Motor neuron (in vitro differentiated cells): Measurements from ENCODE around the gene TADA1. TPM values are rescaled to one million over a fixed set of nuclear protein-coding genes. Genes with fewer than 3 reads are reported as not detected.
A peak's percentile ranks its signal among the peaks of the same experiment; 100 is the strongest.

Source experiments
- ATAC-seq, 8 experiments: fragments of 200-7000 bp; cut with Tn5 transposase; replicated peaks in 6 of 8; 2 replicates each; pipeline ENCODE4 v1.8.0; 2021; ENCODE audit warnings: mild to moderate bottlenecking in 8 of 8, moderate library complexity in 8 of 8
- H3K27ac ChIP-seq, 2 donors: fragments of 250-450 bp; sonication (Bioruptor Pico); 2 replicates each; pipeline ENCODE4 v1.9.0; 2021; ENCODE audit warnings: antibody characterized with exemption in 2 of 2, mild to moderate bottlenecking in 2 of 2, moderate library complexity in 1 of 2
- H3K4me1 ChIP-seq, 2 donors: fragments of 250-450 bp; sonication (Bioruptor Pico); replicated peaks in 1 of 2; 2 replicates each; pipeline ENCODE4 v1.6.1; 2021; ENCODE audit warnings: antibody characterized with exemption in 2 of 2, mild to moderate bottlenecking in 2 of 2, moderate library complexity in 1 of 2
- H3K4me3 ChIP-seq, 5 donors: fragments of 250-450 bp; sonication (Bioruptor Pico); 2 replicates each; pipeline ENCODE4 v1.9.0; 2021; ENCODE audit warnings: antibody characterized with exemption in 5 of 5, mild to moderate bottlenecking in 5 of 5, moderate library complexity in 4 of 5
- WGBS, 10 experiments: fragments of 450-650 bp; shearing (Covaris generic); methylation state at CpG; one replicate each; pipeline ENCODE4 v1.0.0; 2022; 5-methylcytosine and 5-hydroxymethylcytosine counted together
- in situ Hi-C, 9 experiments: fragments of 400-800 bp; cut with MboI; loops; one replicate each; pipeline ENCODE4 v1.15.0; 2021; ENCODE audit warnings: low sequenced_read_pairs in 9 of 9, low pct_unique_long_range_greater_than_20kb in 2 of 9; ENCODE audit not compliant: unreplicated experiment in 9 of 9
- total RNA-seq, 8 experiments: library from RNA; unstranded; fragments of 300-600 nt; gene quantifications; 2 replicates each; pipeline versions ENCODE4 v1.2.3 to v1.2.4, GENCODE V29; 2022

Gene TADA1
- total RNA-seq, 8 experiments from 2014 or later, result 16.1 to 91.7 (median 44.2) TPM

DNA sequence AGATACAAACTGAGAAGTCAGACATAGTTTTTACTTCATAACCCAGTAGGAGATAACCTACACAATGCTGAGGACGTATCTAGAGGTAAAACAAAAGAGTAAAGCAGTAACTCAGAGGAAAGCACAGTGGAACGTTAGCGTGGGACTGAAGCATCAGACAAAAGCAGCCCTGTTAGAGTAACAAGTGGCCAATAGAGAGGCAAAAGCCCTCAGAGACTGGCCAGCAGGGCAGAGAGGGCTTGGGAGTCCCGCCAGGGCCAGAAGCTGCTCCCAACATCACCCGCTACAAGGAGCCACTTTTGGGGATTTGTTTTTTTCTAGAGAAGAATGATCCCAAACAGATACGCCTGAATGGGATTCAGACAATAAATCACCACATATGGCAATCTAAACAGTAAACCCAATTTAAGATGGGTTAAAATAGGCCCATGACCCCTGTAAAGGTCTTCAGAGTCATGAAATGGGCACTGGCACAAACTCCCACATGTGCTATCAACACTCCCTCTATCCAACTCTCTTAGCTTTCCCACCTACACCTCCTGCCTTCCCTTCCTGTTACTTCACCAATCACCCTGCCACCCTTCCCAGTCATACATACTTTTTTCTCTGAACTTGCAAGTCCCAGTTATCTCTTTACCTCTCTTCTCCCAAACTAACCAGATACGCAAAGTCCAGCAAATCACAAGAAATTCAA, 17.2 kb downstream of the TADA1 start:
- Histone ChIP-seq H3K4me1 (no peaks in the 10 kb centered on the region), H3K27ac (no peak overlapping the region), H3K4me3 (no peak overlapping the region)
- ATAC-seq, result peak in 1 of 8 experiments; percentile 37
- in situ Hi-C loops, result no loop called here
- WGBS, 10 experiments, result 61 to 94% (median 78%) methylated on average over 2 to 7 of the region's 7 CpGs

DNA sequence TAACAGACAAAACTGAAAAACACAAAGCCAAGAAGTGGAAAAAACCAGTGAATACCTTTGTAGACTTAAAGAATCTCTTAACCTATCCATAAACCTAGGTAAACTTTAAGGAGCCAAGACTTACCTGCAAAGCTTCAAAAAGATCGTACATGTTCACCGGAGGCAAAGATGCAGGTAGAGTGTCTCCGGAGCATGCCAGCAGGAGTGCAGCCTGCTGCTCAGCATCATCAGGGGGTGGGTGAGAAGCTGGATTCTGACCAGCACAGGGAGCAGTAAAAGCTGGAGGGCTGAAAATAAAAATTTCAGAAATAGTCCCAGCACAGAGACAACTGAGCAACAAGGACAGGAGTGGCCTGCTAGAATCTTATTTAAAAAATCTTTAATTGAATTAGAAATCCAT, 18.1 kb downstream of the TADA1 start:
- WGBS, 10 experiments, result 82 to 100% (median 95%) methylated on average over 1 to 3 of the region's 3 CpGs
- ATAC-seq, result peak in 1 of 8 experiments; percentile 16
- Histone ChIP-seq H3K4me1 (no peaks in the 10 kb centered on the region), H3K4me3 (no peak overlapping the region), H3K27ac (no peak overlapping the region)
- in situ Hi-C loops, result no loop called here

DNA sequence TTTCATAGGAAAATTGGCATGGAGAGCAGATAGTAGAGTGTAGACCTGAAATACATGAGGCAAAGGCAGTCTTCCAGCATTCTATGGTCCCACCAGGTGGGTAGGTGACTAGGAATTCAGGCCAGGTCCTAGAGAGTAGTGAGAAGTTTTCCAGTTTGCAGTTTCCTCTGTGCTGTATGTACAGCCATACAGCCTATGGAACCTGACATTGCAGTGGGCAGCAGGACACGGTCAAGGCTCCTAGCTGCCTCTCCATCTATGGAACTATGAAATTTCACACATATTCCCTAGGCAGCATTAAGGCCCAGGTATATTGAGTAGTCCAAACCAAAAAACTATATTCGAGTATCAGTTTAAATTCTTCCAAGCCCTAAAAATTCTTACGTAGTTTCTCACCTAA, 20.5 kb downstream of the TADA1 start:
- H3K4me1 ChIP-seq, result no peaks in the 10 kb centered on the region
- no peak overlapping the region for H3K4me3 ChIP-seq
- in situ Hi-C loops, result no loop called here
- ATAC-seq, result no peak
- H3K27ac ChIP-seq, result no peak overlapping the region
- WGBS, 10 experiments, result 75 to 100% (median 94%) methylated on average over 2 to 3 of the region's 3 CpGs; no CpG with 5 or more reads in 3 of the 10 experiments

DNA sequence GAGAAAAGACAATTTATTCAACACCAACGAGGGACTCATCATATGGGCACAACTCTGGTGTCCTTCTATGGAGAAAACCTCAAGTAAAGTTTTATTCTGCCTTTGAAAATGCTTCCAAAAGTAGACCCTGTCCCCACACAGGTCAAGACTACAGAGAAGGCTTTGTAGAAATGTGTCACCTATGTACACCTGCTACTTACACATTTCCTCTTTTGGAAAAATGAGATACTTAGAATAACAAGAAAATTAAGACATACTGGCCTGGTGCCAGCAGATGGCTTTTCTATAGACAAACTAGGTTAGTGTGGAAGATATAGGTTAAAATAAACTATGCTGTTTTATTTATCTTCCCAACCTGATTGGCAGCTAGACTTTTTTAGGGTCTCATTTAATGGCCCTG, 23.1 kb downstream of the TADA1 start:
- no peak for ATAC-seq
- H3K4me1 ChIP-seq, result no peaks in the 10 kb centered on the region
- WGBS, 10 experiments, result 0 to 86% (median 10%) methylated on average over 1 of the region's 1 CpG; no CpG with 5 or more reads in 5 of the 10 experiments
- H3K27ac ChIP-seq, result no peak overlapping the region
- H3K4me3 ChIP-seq, result no peak overlapping the region
- in situ Hi-C loops, result no loop called here

DNA sequence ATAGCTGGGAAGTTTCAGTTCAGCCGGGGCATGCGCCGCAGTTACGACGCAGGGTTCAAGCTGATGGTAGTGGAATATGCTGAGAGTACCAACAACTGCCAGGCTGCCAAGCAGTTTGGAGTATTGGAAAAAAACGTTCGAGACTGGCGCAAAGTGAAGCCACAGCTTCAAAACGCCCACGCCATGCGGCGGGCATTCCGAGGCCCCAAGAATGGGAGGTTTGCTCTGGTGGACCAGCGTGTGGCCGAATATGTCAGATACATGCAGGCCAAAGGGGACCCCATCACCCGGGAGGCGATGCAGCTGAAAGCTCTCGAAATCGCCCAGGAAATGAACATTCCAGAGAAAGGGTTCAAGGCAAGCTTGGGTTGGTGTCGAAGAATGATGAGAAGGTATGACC, 26.9 kb downstream of the TADA1 start:
- no peak overlapping the region for H3K27ac ChIP-seq
- H3K4me3 ChIP-seq, result no peak overlapping the region
- in situ Hi-C loops, result no loop called here
- WGBS, 10 experiments, result 77 to 100% (median 97%) methylated on average over 1 to 20 of the region's 20 CpGs
- ATAC-seq, result no peak
- no peaks in the 10 kb centered on the region for H3K4me1 ChIP-seq

DNA sequence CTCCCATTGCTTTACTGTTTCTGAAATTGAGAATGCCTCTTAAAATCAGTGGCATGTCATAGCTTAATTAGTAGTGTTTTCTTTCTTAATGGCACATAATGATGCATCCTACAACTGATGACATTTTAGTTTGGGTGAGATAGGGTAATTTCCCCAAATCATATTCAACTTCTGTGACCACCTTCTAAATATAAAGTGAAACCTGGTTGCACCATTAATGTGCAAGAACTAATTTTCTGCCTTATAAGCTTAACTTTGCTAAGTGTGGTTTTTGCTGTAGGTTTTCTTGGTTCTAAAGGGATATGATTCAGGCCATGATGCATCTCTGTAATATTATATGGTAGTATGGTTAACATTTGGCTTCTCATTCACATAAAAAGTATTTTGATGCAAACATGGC, 27.9 kb downstream of the TADA1 start:
- in situ Hi-C loops, result no loop called here
- Histone ChIP-seq H3K27ac (no peak overlapping the region), H3K4me3 (no peak overlapping the region), H3K4me1 (no peaks in the 10 kb centered on the region)
- no peak for ATAC-seq

DNA sequence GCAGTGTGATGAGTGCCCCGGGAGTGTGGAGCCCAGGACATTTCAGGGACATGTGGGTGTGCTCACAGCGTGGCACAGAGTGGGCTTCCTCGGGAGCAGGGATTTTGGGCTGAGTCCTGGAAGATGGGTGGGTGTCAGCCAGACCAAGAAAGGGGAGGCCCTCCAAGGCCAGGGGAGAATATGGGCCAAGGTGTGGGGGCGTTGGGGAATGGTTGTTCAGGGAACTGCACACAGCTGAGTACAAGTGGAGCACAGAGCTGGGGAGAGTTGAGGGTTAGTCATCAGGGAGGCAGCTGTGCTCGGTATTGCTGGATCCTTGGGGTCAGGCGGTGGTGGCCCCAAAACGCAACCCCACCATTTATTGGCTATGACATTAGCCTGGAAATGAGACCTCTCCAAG, 31.3 kb downstream of the TADA1 start:
- Histone ChIP-seq H3K4me1 (peaks cover 11 to 12% of the 10 kb centered on the region in 2 donors), H3K27ac (no peak overlapping the region), H3K4me3 (no peak overlapping the region)
- no peak for ATAC-seq
- WGBS, 10 experiments, result 40 to 87% (median 77%) methylated on average over 1 to 7 of the region's 7 CpGs; no CpG with 5 or more reads in 2 of the 10 experiments
- in situ Hi-C loops, result no loop called here

DNA sequence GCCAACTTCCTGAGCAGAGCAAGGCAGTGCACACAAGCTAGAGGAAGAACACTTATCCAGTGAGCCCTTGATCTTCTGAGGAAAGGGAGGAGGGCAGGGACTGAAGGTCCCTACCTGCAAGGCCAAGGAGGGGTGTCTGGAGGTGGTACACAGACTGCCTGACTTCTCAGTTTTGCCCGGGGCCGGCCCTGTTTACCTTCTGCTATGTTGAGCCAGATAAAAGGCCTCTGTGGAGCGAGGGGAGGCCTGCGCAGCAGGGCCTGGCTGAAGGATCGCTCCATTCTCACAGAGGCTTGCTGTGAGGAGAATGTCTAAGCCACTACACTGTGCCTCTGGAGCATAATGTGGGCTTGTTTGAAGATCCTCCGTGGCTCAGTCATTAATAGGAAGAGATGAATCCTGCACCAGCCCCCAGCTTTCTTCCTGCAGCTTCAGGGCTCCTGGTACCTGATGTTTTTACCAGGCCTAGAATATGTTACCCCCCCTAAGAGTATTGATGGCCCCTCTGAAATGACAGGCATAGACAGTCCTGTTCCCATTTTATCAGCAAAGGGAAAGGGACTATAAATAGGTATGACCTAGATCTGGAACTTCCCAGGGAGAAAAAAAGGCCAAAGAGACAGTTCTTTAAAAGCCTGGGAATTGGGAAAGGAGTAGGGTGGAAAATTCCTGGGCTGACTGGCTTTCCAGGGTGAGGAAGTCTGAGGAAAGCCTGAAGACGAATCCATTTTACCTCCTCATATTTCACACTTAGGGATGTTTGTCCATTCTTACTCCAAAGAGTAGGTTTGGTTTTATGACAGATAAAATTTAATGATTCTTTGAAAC, 32.1 kb downstream of the TADA1 start:
- Histone ChIP-seq H3K4me1 (peaks cover 11 to 12% of the 10 kb centered on the region in 2 donors), H3K27ac (no peak overlapping the region), H3K4me3 (no peak overlapping the region)
- in situ Hi-C loops, result no loop called here
- ATAC-seq, result no peak
- WGBS, 10 experiments, result 81 to 100% (median 100%) methylated on average over 1 to 6 of the region's 7 CpGs; no CpG with 5 or more reads in 3 of the 10 experiments

DNA sequence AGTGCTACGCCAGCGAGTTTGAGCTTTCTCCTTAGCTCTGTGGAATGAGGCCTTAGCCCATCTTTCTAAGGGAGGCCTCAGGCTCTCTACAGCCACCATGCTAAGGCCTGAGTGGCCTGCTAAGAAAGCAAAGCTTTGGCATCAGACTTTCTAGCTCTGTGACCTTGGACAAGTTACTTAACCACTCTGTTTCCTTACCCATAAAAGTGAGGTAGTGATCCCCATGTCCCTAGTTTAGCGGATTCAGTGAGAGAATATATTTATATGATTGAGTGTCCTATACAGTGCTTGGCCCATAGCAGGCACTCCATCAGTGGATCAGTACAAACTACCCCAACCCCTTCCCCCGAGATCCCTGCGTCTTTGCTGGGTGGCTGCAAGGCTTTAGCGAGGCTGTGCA, 32.7 kb downstream of the TADA1 start:
- peaks cover 14% of the 10 kb centered on the region in 2 donors for H3K4me1 ChIP-seq
- in situ Hi-C loops, result no loop called here
- 50 to 100% (median 96%) methylated on average over 1 to 6 of the region's 6 CpGs; no CpG with 5 or more reads in 2 of the 10 experiments for WGBS, 10 experiments
- H3K4me3 ChIP-seq, result no peak overlapping the region
- no peak overlapping the region for H3K27ac ChIP-seq
- no peak for ATAC-seq

DNA sequence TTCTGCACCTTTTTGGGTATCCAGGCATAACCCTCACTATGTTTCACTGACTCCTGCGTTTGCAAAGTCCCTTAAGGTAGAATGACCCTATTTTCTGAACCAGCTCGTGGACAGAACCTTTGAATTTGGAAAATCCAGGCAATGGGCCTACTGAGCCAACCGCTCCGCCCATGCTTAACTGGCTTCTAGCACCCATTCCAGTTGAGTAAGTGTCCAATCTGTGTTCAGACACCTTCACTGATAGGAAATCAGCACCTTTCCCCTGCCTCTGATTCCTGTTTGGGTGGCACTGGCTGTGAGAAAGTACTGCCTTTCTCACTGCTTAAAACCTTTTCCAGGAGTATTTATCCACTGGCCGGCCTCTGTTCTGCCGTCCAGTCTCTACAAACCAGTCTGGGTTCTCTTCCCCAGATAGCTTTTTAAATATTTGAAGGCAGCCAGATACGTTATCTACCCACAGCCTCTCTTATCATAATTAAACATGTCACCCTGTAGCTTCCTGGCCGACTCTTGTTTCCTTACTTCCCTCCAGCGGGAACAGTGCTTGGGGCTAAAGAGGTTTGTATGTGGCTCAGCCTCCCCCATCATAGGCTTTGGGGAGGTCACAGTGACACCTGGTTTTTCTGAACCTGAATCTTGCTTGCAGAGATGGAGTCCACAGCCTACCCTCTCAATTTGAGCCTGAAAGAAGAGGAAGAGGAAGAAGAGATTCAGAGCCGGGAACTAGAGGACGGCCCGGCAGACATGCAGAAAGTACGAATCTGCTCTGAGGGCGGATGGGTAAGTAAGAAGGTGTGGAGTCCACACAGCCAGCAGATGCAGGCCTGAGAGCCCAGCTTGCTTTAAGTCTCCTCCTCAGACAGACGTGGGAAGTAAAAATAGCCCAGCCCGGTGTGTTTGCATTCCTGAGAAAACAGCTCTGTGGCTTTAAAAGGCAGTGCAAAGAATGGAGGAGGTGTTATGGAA, 35.5 kb downstream of the TADA1 start:
- Histone ChIP-seq H3K27ac (peak overlapping the region; percentile 86 to 92), H3K4me3 (peak overlapping the region; percentile 49 to 71 (median 62)), H3K4me1 (peaks cover 19 to 20% of the 10 kb centered on the region in 2 donors)
- ATAC-seq, result no peak
- in situ Hi-C loops, result no loop called here
- 30 to 88% (median 68%) methylated on average over 2 to 14 of the region's 16 CpGs for WGBS, 10 experiments

DNA sequence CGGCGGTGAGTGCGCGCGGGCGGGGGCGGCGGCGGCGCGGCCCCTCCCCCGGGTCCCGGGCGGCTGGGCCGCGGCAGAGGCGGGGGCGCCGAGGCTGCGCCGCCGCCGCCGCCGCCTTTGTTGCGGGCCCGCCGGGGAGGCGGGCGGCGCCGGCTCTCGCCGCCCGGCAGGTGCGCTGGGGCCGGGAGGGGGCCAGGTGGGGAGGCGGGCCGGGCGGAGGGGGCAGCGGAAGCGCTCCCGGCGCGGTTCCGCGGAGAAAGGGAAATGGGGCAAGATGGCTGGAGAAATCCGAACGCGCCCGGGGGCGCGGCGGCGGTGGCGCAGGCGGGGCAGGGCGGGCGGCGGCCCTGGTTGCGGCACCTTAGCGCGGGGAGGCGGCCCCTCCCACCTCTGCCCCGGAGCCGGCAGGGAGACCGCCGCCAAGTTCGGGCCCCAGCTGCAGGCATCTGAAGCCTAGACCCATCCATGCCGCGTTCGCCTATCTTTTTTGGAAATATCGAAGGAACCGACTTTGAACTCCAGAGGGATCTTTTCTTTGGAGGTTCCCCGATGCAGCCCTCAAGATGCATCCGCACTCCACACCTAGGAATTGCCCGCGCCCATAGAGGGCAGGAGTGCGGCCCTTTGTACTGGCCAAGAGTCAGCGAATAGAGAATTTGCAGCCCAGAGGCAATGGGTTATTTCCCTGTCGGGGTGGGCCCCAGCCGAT, 36.3 kb downstream of the TADA1 start:
- Histone ChIP-seq H3K4me3 (peak overlapping the region; percentile 49 to 71 (median 62)), H3K27ac (peak overlapping the region; percentile 86 to 92), H3K4me1 (peaks cover 19 to 20% of the 10 kb centered on the region in 2 donors)
- peak; percentile 16 to 48 (median 34) for ATAC-seq
- WGBS, 10 experiments, result 0 to 9% (median 5%) methylated on average over 4 to 14 of the region's 82 CpGs; no CpG with 5 or more reads in 5 of the 10 experiments
- in situ Hi-C loops, result no loop called here
